H9 (cell line): ENCODE data around the gene BRCC3. TPM values are rescaled to one million over a fixed set of nuclear protein-coding genes. Genes with fewer than 3 reads are reported as not detected.

Experiments
- DNase-seq: peaks from one replicate; pipeline ENCODE4 v3.0.0-alpha.2; 2017
- H2AFZ ChIP-seq: one replicate; pipeline ENCODE4 v1.6.1; 2013; ENCODE audit warnings: mild to moderate bottlenecking, low read length, control low read depth, moderate library complexity
- H2AK5ac ChIP-seq: 2 replicates; pipeline ENCODE4 v1.6.1; 2013; ENCODE audit warnings: low read length, control low read depth, mixed read lengths; ENCODE audit not compliant: insufficient read length
- H2BK120ac ChIP-seq: one replicate; pipeline ENCODE4 v1.6.1; 2013; ENCODE audit warnings: low read depth, mild to moderate bottlenecking, low read length, control low read depth, inconsistent platforms; ENCODE audit not compliant: poor library complexity, severe bottlenecking
- H2BK12ac ChIP-seq: 2 replicates; pipeline ENCODE4 v1.6.1; 2013; ENCODE audit warnings: low read length, control low read depth, mixed read lengths, low read depth; ENCODE audit not compliant: insufficient read length
- H2BK15ac ChIP-seq: 2 replicates; pipeline ENCODE4 v1.6.1; 2013; ENCODE audit warnings: low read depth, low read length, control low read depth
- H2BK20ac ChIP-seq: one replicate; pipeline ENCODE4 v1.6.1; 2013; ENCODE audit warnings: low read depth, mild to moderate bottlenecking, low read length, control low read depth, inconsistent platforms; ENCODE audit not compliant: poor library complexity, severe bottlenecking
- H2BK5ac ChIP-seq: 2 replicates; pipeline ENCODE4 v1.6.1; 2013; ENCODE audit warnings: low read length, control low read depth, mixed read lengths; ENCODE audit not compliant: insufficient read length
- H3K14ac ChIP-seq: 2 replicates; pipeline ENCODE4 v1.6.1; 2013; ENCODE audit warnings: low read length, control low read depth; ENCODE audit not compliant: insufficient read depth
- H3K18ac ChIP-seq: 2 replicates; pipeline ENCODE4 v1.6.1; 2013; ENCODE audit warnings: low read depth, mild to moderate bottlenecking, mixed read lengths, low read length, control low read depth; ENCODE audit not compliant: insufficient read length
- H3K23ac ChIP-seq: 2 replicates; pipeline ENCODE4 v1.6.1; 2013; ENCODE audit warnings: low read length, control low read depth, mixed read lengths, low read depth; ENCODE audit not compliant: insufficient read length
- H3K23me2 ChIP-seq: 2 replicates; pipeline ENCODE4 v1.6.1; 2013; ENCODE audit warnings: low read depth, mild to moderate bottlenecking, mixed read lengths, low read length, control low read depth; ENCODE audit not compliant: insufficient read length, poor library complexity, severe bottlenecking
- H3K27ac ChIP-seq: 2 replicates; pipeline ENCODE4 v1.5.1; 2013; ENCODE audit warnings: low read length, control low read depth, mixed read lengths, low read depth; ENCODE audit not compliant: insufficient read length
- H3K27me3 ChIP-seq: 2 replicates; pipeline ENCODE4 v1.6.1; 2013; ENCODE audit warnings: low read length, control low read depth, inconsistent platforms; ENCODE audit not compliant: insufficient read depth
- H3K4ac ChIP-seq: 2 replicates; pipeline ENCODE4 v1.6.1; 2013; ENCODE audit warnings: low read depth, mild to moderate bottlenecking, control low read depth, inconsistent platforms, low read length, moderate library complexity
- H3K4me1 ChIP-seq: 2 replicates; pipeline ENCODE4 v1.6.1; 2013; ENCODE audit warnings: low read length, control low read depth, inconsistent platforms; ENCODE audit not compliant: insufficient read depth
- H3K4me2 ChIP-seq: 2 replicates; pipeline ENCODE4 v1.6.1; 2013; ENCODE audit warnings: low read length, control low read depth, mixed read lengths; ENCODE audit not compliant: insufficient read length, insufficient read depth
- H3K56ac ChIP-seq: 2 replicates; pipeline ENCODE4 v1.6.1; 2013; ENCODE audit warnings: low read depth, mild to moderate bottlenecking, mixed read lengths, low read length, control low read depth; ENCODE audit not compliant: insufficient read length
- H3K79me1 ChIP-seq: 2 replicates; pipeline ENCODE4 v1.6.1; 2013; ENCODE audit warnings: low read depth, mild to moderate bottlenecking, moderate library complexity, low read length, control low read depth, inconsistent platforms; ENCODE audit not compliant: insufficient read depth, poor library complexity, severe bottlenecking
- H3K79me2 ChIP-seq: 2 replicates; pipeline ENCODE4 v1.6.1; 2013; ENCODE audit warnings: low read length, control low read depth, inconsistent platforms; ENCODE audit not compliant: insufficient read depth
- H3K9ac ChIP-seq: 2 replicates; pipeline ENCODE4 v1.6.1; 2013; ENCODE audit warnings: low read length, control low read depth, mixed read lengths; ENCODE audit not compliant: insufficient read length; ENCODE audit errors: extremely low read depth
- H3K9me3 ChIP-seq: one replicate; pipeline ENCODE4 v1.6.1; 2013; ENCODE audit warnings: low read depth, low read length, inconsistent platforms; ENCODE audit not compliant: control insufficient read depth
- H3T11ph ChIP-seq: one replicate; pipeline ENCODE4 v1.6.1; 2013; ENCODE audit warnings: mild to moderate bottlenecking, low read length, control low read depth, inconsistent platforms
- H4K20me1 ChIP-seq: one replicate; pipeline ENCODE4 v1.6.1; 2013; ENCODE audit not compliant: control insufficient read depth, insufficient read length, insufficient read depth
- H4K5ac ChIP-seq: 2 replicates; pipeline ENCODE4 v1.6.1; 2013; ENCODE audit warnings: low read depth, mild to moderate bottlenecking, mixed read lengths, low read length, control low read depth; ENCODE audit not compliant: insufficient read length
- H4K8ac ChIP-seq: replicated peaks from 2 replicates; pipeline ENCODE4 v1.6.1; 2013; ENCODE audit warnings: low read length, control low read depth, mixed read lengths, low read depth; ENCODE audit not compliant: insufficient read length
- H4K91ac ChIP-seq: 2 replicates; pipeline ENCODE4 v1.6.1; 2013; ENCODE audit warnings: low read depth, mild to moderate bottlenecking, moderate library complexity, mixed read lengths, low read length, control low read depth; ENCODE audit not compliant: insufficient read length
- H3K27ac Mint-ChIP-seq, 3 experiments: 2 replicates in 2 of 3; 3 replicates in 1 of 3; pipeline ENCODE4 v1.8.0; 2020 to 2021; ENCODE audit warnings: mixed read lengths in 3 of 3, mild to moderate bottlenecking in 1 of 3, moderate library complexity in 1 of 3
- H3K27me3 Mint-ChIP-seq: 2 replicates; pipeline ENCODE4 v1.8.0; 2021; ENCODE audit warnings: low read depth, mild to moderate bottlenecking, moderate library complexity, mixed read lengths
- H3K36me3 Mint-ChIP-seq, 3 experiments: 2 replicates in 2 of 3; 3 replicates in 1 of 3; pipeline ENCODE4 v1.8.0; 2020 to 2021; ENCODE audit warnings: low read depth in 3 of 3, mixed read lengths in 3 of 3; ENCODE audit not compliant: insufficient read depth in 1 of 3
- H3K4me1 Mint-ChIP-seq, 2 experiments: 2 replicates each; pipeline ENCODE4 v1.8.0; 2020; ENCODE audit warnings: mixed read lengths in 2 of 2
- H3K4me3 Mint-ChIP-seq, 2 experiments: 2 replicates in 1 of 2; 3 replicates in 1 of 2; pipeline ENCODE4 v1.8.0; 2020 to 2021; ENCODE audit warnings: mild to moderate bottlenecking in 2 of 2, mixed read lengths in 2 of 2, moderate library complexity in 1 of 2
- H3K9me3 Mint-ChIP-seq, 2 experiments: 2 replicates in 1 of 2; 3 replicates in 1 of 2; pipeline ENCODE4 v1.8.0; 2020; ENCODE audit warnings: mild to moderate bottlenecking in 2 of 2, mixed read lengths in 2 of 2, moderate library complexity in 1 of 2
- WGBS: extraction: QIAGEN DNeasy Blood & Tissue Kit; methylation state at CpG from one replicate; pipeline ENCODE4 v1.1.7; 2013; ENCODE audit warnings: missing lambda C conversion rate, low lambda C conversion rate, mixed read lengths; ENCODE audit not compliant: insufficient read length; ENCODE audit errors: extremely low coverage; 5-methylcytosine and 5-hydroxymethylcytosine counted together
- total RNA-seq: library from RNA; stranded (reverse); gene quantifications from 2 replicates; pipeline ENCODE4 v1.2.1, GENCODE V29; 2021
- TF ChIP-seq, protein P1 (sequence below): fragments of 200-600 bp; sonication (generic); conservative IDR thresholded peaks from 3 replicates; pipeline ENCODE4 v1.8.0; 2021; ENCODE audit warnings: antibody characterized with exemption, mild to moderate bottlenecking

Gene BRCC3
- total RNA-seq, 1 experiment from 2014 or later = 27.3 TPM

GRCh38 chrX:155169881-155170280, 98.6 kb downstream of the BRCC3 start:
- H3K27me3 Mint-ChIP-seq = no peaks in the 10 kb centered on the region; the same call in 1 of the 2 replicates
- H3K4me2 ChIP-seq = no peak overlapping the region

More at GRCh38 chrX:155169881-155170280, 98.6 kb downstream of the BRCC3 start:
- no CpG with 5 or more reads among the region's 2 CpGs for WGBS
- Histone ChIP-seq H4K20me1 (no peaks in the 10 kb centered on the region), H2BK15ac (no peak overlapping the region), H3K23me2 (no peaks in the 10 kb centered on the region), H2BK12ac (no peak overlapping the region), H3K18ac (no peak overlapping the region), H3K23ac (no peak overlapping the region), H3K9ac (no peak overlapping the region), H3K27ac (no peak overlapping the region), H4K8ac (no peak overlapping the region), H2AFZ (no peak overlapping the region), H4K5ac (no peak overlapping the region), H2BK5ac (no peak overlapping the region), H3K14ac (no peak overlapping the region), H3K4ac (no peak overlapping the region), H3K4me1 (no peaks in the 10 kb centered on the region), H4K91ac (no peak overlapping the region), H3K79me1 (no peaks in the 10 kb centered on the region), H2AK5ac (no peak overlapping the region), H3K27me3 (no peaks in the 10 kb centered on the region), H2BK120ac (no peak overlapping the region), H3T11ph (no peak overlapping the region), H3K79me2 (no peaks in the 10 kb centered on the region), H2BK20ac (no peak overlapping the region), H3K9me3 (no peaks in the 10 kb centered on the region), H3K56ac (no peak overlapping the region)
- DNase-seq = no peak
- Mint-ChIP-seq H3K27ac (no peak overlapping the region), H3K9me3 (peaks cover 54 to 55% of the 10 kb centered on the region in 2 experiments), H3K36me3 (peaks cover 0 to 2% (median 0%) of the 10 kb centered on the region in 3 experiments; a peak in 2 of 7 replicates), H3K4me1 (no peaks in the 10 kb centered on the region), H3K4me3 (no peak overlapping the region)
- TF ChIP-seq, protein P1, sequence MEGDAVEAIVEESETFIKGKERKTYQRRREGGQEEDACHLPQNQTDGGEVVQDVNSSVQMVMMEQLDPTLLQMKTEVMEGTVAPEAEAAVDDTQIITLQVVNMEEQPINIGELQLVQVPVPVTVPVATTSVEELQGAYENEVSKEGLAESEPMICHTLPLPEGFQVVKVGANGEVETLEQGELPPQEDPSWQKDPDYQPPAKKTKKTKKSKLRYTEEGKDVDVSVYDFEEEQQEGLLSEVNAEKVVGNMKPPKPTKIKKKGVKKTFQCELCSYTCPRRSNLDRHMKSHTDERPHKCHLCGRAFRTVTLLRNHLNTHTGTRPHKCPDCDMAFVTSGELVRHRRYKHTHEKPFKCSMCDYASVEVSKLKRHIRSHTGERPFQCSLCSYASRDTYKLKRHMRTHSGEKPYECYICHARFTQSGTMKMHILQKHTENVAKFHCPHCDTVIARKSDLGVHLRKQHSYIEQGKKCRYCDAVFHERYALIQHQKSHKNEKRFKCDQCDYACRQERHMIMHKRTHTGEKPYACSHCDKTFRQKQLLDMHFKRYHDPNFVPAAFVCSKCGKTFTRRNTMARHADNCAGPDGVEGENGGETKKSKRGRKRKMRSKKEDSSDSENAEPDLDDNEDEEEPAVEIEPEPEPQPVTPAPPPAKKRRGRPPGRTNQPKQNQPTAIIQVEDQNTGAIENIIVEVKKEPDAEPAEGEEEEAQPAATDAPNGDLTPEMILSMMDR = no peak

Other genes with a start within 250 kb of the BRCC3 start
- gene SMIM9, start 236.8 kb upstream of the BRCC3 start, total RNA-seq = not detected in 2 replicates
- 18.8 and 20.6 TPM in 2 replicates for gene F8A1, start 185.2 kb upstream of the BRCC3 start, total RNA-seq
- gene F8, start 48.8 kb upstream of the BRCC3 start, total RNA-seq = 3.1 and 3.4 TPM in 2 replicates
- 57.9 and 62.1 TPM in 2 replicates for gene FUNDC2, start 44.7 kb upstream of the BRCC3 start, total RNA-seq
- gene CMC4, start 372 bp upstream of the BRCC3 start, total RNA-seq = 6.2 and 7.2 TPM in 2 replicates
- gene MTCP1, start 372 bp upstream of the BRCC3 start, total RNA-seq = 14.3 and 21.4 TPM in 2 replicates
- gene VBP1, start 145.0 kb downstream of the BRCC3 start, total RNA-seq = 83.5 and 83.9 TPM in 2 replicates
- gene RAB39B, start 193.0 kb downstream of the BRCC3 start, total RNA-seq = 6.8 and 7.2 TPM in 2 replicates